H1 (cell line): ENCODE data around the gene FLRT2. TPM values are rescaled to one million over a fixed set of nuclear protein-coding genes. Genes with fewer than 3 reads are reported as not detected.

ENCODE experiments used
- CTCF ChIA-PET: fragments of 300-600 bp; sonication (Branson Sonifier 250); formaldehyde crosslinking; loops from one replicate; lab custom pipeline; 2021; ENCODE audit not compliant: partially characterized antibody; lab: Charles Lee
- POLR2A ChIA-PET: fragments of 300-600 bp; sonication (Branson Sonifier 250); formaldehyde crosslinking; loops from one replicate; lab custom pipeline; 2021; ENCODE audit warnings: inconsistent platforms; ENCODE audit not compliant: partially characterized antibody; lab: Charles Lee
- DNase-seq, 2 experiments: peaks; one replicate each; pipeline versions ENCODE4 v3.0.0 to v3.0.0-alpha.2; 2010 to 2022; ENCODE audit warnings: low spot score in 2 of 2, low read depth in 1 of 2, mixed read lengths in 1 of 2
- FAIRE-seq: peaks from 2 replicates; lab custom pipeline; 2011; peaks lifted over from hg19 to GRCh38; lab: Jason Lieb, UNC
- H2AFZ ChIP-seq: 2 replicates; pipeline ENCODE4 v1.8.1; 2012; ENCODE audit warnings: low read length, inconsistent platforms
- H2AK5ac ChIP-seq: 2 replicates; pipeline ENCODE4 v1.6.1; 2013; ENCODE audit warnings: low read depth, low read length
- H2BK120ac ChIP-seq: replicated peaks from 2 replicates; pipeline ENCODE3; 2013; ENCODE audit warnings: low read depth, low read length, inconsistent platforms
- H2BK12ac ChIP-seq: 2 replicates; pipeline ENCODE4 v1.6.1; 2013; ENCODE audit warnings: low read depth, low read length
- H2BK15ac ChIP-seq: 2 replicates; pipeline ENCODE4 v1.6.1; 2013; ENCODE audit warnings: low read length
- H2BK20ac ChIP-seq: 2 replicates; pipeline ENCODE4 v1.6.1; 2013; ENCODE audit warnings: low read length
- H2BK5ac ChIP-seq: 2 replicates; pipeline ENCODE4 v1.6.1; 2013; ENCODE audit warnings: low read depth, low read length
- H3K14ac ChIP-seq: 2 replicates; pipeline ENCODE4 v1.6.1; 2013; ENCODE audit warnings: inconsistent platforms; ENCODE audit not compliant: insufficient read length
- H3K18ac ChIP-seq: 2 replicates; pipeline ENCODE4 v1.6.1; 2013; ENCODE audit warnings: low read length; ENCODE audit errors: extremely low read depth
- H3K23ac ChIP-seq: 2 replicates; pipeline ENCODE4 v1.6.1; 2013; ENCODE audit warnings: inconsistent platforms; ENCODE audit not compliant: insufficient read length
- H3K23me2 ChIP-seq: 2 replicates; pipeline ENCODE4 v1.6.1; 2013; ENCODE audit warnings: low read depth, low read length
- H3K27ac ChIP-seq: 2 replicates; pipeline ENCODE4 v1.6.1; 2011; ENCODE audit warnings: low read depth, low read length, inconsistent platforms
- H3K27me3 ChIP-seq, 4 experiments: replicated peaks in 1 of 4; 1 replicate in 1 of 4; 2 replicates in 3 of 4; pipeline versions ENCODE4 v1.6.1 to v1.8.1; 2011 to 2013; ENCODE audit warnings: low read length in 3 of 4, mild to moderate bottlenecking in 3 of 4, inconsistent platforms in 2 of 4, mixed read lengths in 2 of 4, moderate library complexity in 1 of 4; ENCODE audit not compliant: control insufficient read depth in 3 of 4, insufficient read depth in 3 of 4; ENCODE audit errors: extremely low read depth in 1 of 4
- H3K36me3 ChIP-seq, 4 experiments: 2 replicates each; pipeline versions ENCODE4 v1.6.1 to v1.8.1; 2011 to 2013; ENCODE audit warnings: mild to moderate bottlenecking in 4 of 4, low read length in 3 of 4, moderate library complexity in 2 of 4, control low read depth in 1 of 4, inconsistent platforms in 1 of 4; ENCODE audit not compliant: insufficient read depth in 4 of 4, control insufficient read depth in 2 of 4
- H3K4ac ChIP-seq: replicated peaks from 2 replicates; pipeline ENCODE3; 2013; ENCODE audit warnings: low read length, low read depth, mixed read lengths, inconsistent platforms; ENCODE audit not compliant: insufficient read length
- H3K4me1 ChIP-seq, 4 experiments: replicated peaks in 1 of 4; 1 replicate in 1 of 4; 2 replicates in 3 of 4; pipeline versions ENCODE4 v1.6.1 to v1.8.1; 2011 to 2013; ENCODE audit warnings: low read length in 3 of 4, inconsistent platforms in 2 of 4, mixed read lengths in 1 of 4; ENCODE audit not compliant: insufficient read depth in 4 of 4, control insufficient read depth in 3 of 4
- H3K4me2 ChIP-seq, 2 experiments: 2 replicates each; pipeline versions ENCODE4 v1.6.1 to v1.8.1; 2011 to 2013; ENCODE audit warnings: low read depth in 2 of 2, low read length in 2 of 2, control low read depth in 1 of 2, inconsistent platforms in 1 of 2, mild to moderate bottlenecking in 1 of 2; ENCODE audit not compliant: insufficient read depth in 1 of 2
- H3K4me3 ChIP-seq, 4 experiments: fragments of 200-600, 300-600 bp in 1 of 4; sonication (generic), shearing (Covaris generic), sonication (Bioruptor Twin) in 1 of 4; 2 replicates each; pipeline versions ENCODE4 v1.5.1 to v1.8.1; 2011 to 2016; ENCODE audit warnings: low read length in 4 of 4, low read depth in 3 of 4, control low read depth in 2 of 4, inconsistent platforms in 2 of 4, mild to moderate bottlenecking in 2 of 4, mixed read lengths in 1 of 4, moderate library complexity in 1 of 4; ENCODE audit not compliant: insufficient read depth in 2 of 4; ENCODE audit errors: extremely low read depth in 1 of 4
- H3K56ac ChIP-seq: replicated peaks from 2 replicates; pipeline ENCODE3; 2013; ENCODE audit warnings: low read depth, mild to moderate bottlenecking, mixed read lengths, low read length, inconsistent platforms; ENCODE audit not compliant: insufficient read length
- H3K79me1 ChIP-seq: 2 replicates; pipeline ENCODE4 v1.6.1; 2013; ENCODE audit warnings: low read depth, low read length, control low read depth
- H3K79me2 ChIP-seq, 2 experiments: 2 replicates each; pipeline versions ENCODE4 v1.6.1 to v1.8.1; 2012 to 2013; ENCODE audit warnings: low read length in 2 of 2, mild to moderate bottlenecking in 2 of 2, inconsistent platforms in 1 of 2; ENCODE audit not compliant: insufficient read depth in 2 of 2, control insufficient read depth in 1 of 2
- H3K9ac ChIP-seq, 4 experiments: replicated peaks in 1 of 4; 1 replicate in 1 of 4; 2 replicates in 3 of 4; pipeline versions ENCODE4 v1.6.1 to v1.8.1; 2011 to 2013; ENCODE audit warnings: low read depth in 3 of 4, low read length in 3 of 4, control low read depth in 2 of 4, mild to moderate bottlenecking in 2 of 4, moderate library complexity in 2 of 4, inconsistent platforms in 1 of 4; ENCODE audit errors: extremely low read depth in 1 of 4
- H3K9me3 ChIP-seq, 2 experiments: 2 replicates each; pipeline versions ENCODE4 v1.6.1 to v1.8.1; 2012 to 2013; ENCODE audit warnings: mild to moderate bottlenecking in 2 of 2, moderate library complexity in 2 of 2, control low read depth in 1 of 2, inconsistent platforms in 1 of 2, low read depth in 1 of 2, low read length in 1 of 2, mixed read lengths in 1 of 2; ENCODE audit not compliant: insufficient read depth in 2 of 2
- H4K20me1 ChIP-seq, 2 experiments: replicated peaks in 1 of 2; 2 replicates each; pipeline versions ENCODE3 to v1.8.1; 2011 to 2013; ENCODE audit warnings: inconsistent platforms in 2 of 2, low read length in 2 of 2, mild to moderate bottlenecking in 1 of 2; ENCODE audit not compliant: insufficient read depth in 2 of 2, control insufficient read depth in 1 of 2
- H4K5ac ChIP-seq: 2 replicates; pipeline ENCODE4 v1.6.1; 2013; ENCODE audit warnings: low read length, low read depth, mixed read lengths, inconsistent platforms; ENCODE audit not compliant: insufficient read length
- H4K8ac ChIP-seq: 2 replicates; pipeline ENCODE4 v1.8.0; 2013; ENCODE audit warnings: mild to moderate bottlenecking, moderate library complexity, low read length, inconsistent platforms; ENCODE audit not compliant: insufficient read depth; ENCODE audit errors: extremely low read depth
- H4K91ac ChIP-seq: replicated peaks from 2 replicates; pipeline ENCODE3; 2013; ENCODE audit warnings: low read length, mixed read lengths, inconsistent platforms; ENCODE audit not compliant: insufficient read length
- CBX5 ChIP-seq: fragments of 300-800, 300-1000 bp; sonication (generic); IDR thresholded peaks from 2 replicates; pipeline ENCODE4 v1.7.1; 2016; ENCODE audit warnings: antibody characterized with exemption, low read length, low read depth
- CHD1 ChIP-seq: IDR thresholded peaks from 2 replicates; pipeline ENCODE4 v1.6.1; 2012; ENCODE audit warnings: low read depth, low read length, improper control_type of control experiment
- KDM1A ChIP-seq: fragments of 200-600, 300-600 bp; sonication (generic); IDR thresholded peaks from 2 replicates; pipeline ENCODE4 v1.7.1; 2016; ENCODE audit warnings: mild to moderate bottlenecking, low read length, borderline replicate concordance
- MAFK ChIP-seq: IDR thresholded peaks from 2 replicates; pipeline ENCODE4 v1.6.1; 2012; ENCODE audit warnings: low read depth, mild to moderate bottlenecking, improper control_type of control experiment, low read length
- NANOG ChIP-seq: IDR thresholded peaks from 2 replicates; pipeline ENCODE4 v1.6.1; 2011; ENCODE audit warnings: low read length, low read depth, mild to moderate bottlenecking, inconsistent platforms; ENCODE audit not compliant: insufficient read depth, poor library complexity, severe bottlenecking
- NRF1 ChIP-seq: IDR thresholded peaks from 2 replicates; pipeline ENCODE4 v1.6.1; 2011; ENCODE audit warnings: mild to moderate bottlenecking, low read depth, low read length, improper control_type of control experiment
- POLR2AphosphoS5 ChIP-seq: IDR thresholded peaks from 2 replicates; pipeline ENCODE4 v1.6.1; 2011; ENCODE audit warnings: low read depth, low read length
- RFX5 ChIP-seq: IDR thresholded peaks from 2 replicates; pipeline ENCODE4 v1.6.1; 2011; ENCODE audit warnings: low read depth, low read length, improper control_type of control experiment, borderline replicate concordance
- RNF2 ChIP-seq: fragments of 200-900, 300-1000 bp; sonication (generic); IDR thresholded peaks from 2 replicates; pipeline ENCODE4 v1.7.1; 2016; ENCODE audit warnings: borderline replicate concordance, low read depth, mild to moderate bottlenecking, antibody characterized with exemption, low read length; ENCODE audit not compliant: poor library complexity, severe bottlenecking; ENCODE audit errors: missing control alignments
- SIN3A ChIP-seq, 2 experiments: IDR thresholded peaks in 1 of 2; conservative IDR thresholded peaks in 1 of 2; 2 replicates each; pipeline ENCODE4 v1.6.1; 2011 to 2012; ENCODE audit warnings: low read length in 2 of 2, improper control_type of control experiment in 1 of 2, low read depth in 1 of 2, mild to moderate bottlenecking in 1 of 2
- SP1 ChIP-seq: IDR thresholded peaks from 2 replicates; pipeline ENCODE4 v1.6.1; 2011; ENCODE audit warnings: low read depth, low read length
- TCF12 ChIP-seq: IDR thresholded peaks from 2 replicates; pipeline ENCODE4 v1.6.1; 2011; ENCODE audit warnings: low read depth, mild to moderate bottlenecking, low read length
- TEAD4 ChIP-seq: IDR thresholded peaks from 2 replicates; pipeline ENCODE4 v1.6.1; 2012; ENCODE audit warnings: low read depth, low read length, inconsistent platforms, mixed read lengths
- polyA plus RNA-seq, 7 experiments: library from polyadenylated mRNA; depleted of rRNA in 3 of 7; stranded (reverse) in 5 of 7; unstranded in 2 of 7; fragments of >200 nt in 5 of 7; fragments of 200-250 nt in 2 of 7; gene quantifications; 1 replicate in 5 of 7; 2 replicates in 1 of 7; 4 replicates in 1 of 7; pipeline versions ENCODE4 v1.2.1 to v1.2.3, GENCODE V29; 2011 to 2013; ENCODE audit warnings: missing spikeins in 2 of 7, mixed read lengths in 2 of 7
- total RNA-seq: library from RNA; stranded (reverse); fragmentation: NEBNext Ultra II Directional; extraction: Animal tissue kit (Norgen Biotek cat#: 25700); gene quantifications from 2 replicates; pipeline ENCODE4 v1.2.1, GENCODE V29; 2021
- TF ChIP-seq, protein P1 (sequence below): IDR thresholded peaks from 2 replicates; pipeline ENCODE4 v1.6.1; 2011; ENCODE audit warnings: low read depth, mild to moderate bottlenecking, low read length; ENCODE audit not compliant: insufficient read depth

FLRT2 gene
- total and polyA plus RNA-seq, 2 of the 8 experiments (the other 6 are each of a cell fraction or from before 2014, with no cell fraction given): 2.4 to 6.9 TPM

DNA sequence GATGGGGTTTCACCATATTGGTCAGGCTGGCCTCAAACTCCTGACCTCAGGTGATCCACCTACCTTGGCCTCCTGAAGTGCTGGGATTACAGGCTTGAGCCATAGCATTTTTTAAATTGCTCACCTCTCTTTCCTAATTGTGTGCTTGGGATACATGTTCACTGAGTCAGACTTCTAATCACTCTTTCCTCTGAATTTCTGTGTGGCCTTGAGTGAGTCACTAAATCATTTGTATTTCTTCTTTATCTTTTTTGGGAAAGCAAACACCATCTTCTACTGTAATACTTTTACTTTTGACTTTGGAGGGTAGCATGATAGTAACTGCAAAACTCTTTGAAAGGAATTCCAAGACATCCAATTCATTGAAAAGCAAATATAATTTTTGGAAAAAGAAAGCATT, 60.8 kb downstream of the FLRT2 start:
- no peaks in the 10 kb centered on the region for H4K20me1 ChIP-seq
- no peak overlapping the region for H3K18ac ChIP-seq
- no peaks in the 10 kb centered on the region for H3K23me2 ChIP-seq
- H3K56ac ChIP-seq: no peak overlapping the region
- no peaks in the 10 kb centered on the region for H3K4me1 ChIP-seq
- no peak overlapping the region for H2BK12ac ChIP-seq
- no peak overlapping the region for H3K27ac ChIP-seq
- H2BK120ac ChIP-seq: no peak overlapping the region
- ChIA-PET POLR2A (no interaction called here), CTCF (no interaction called here)
- H3K14ac ChIP-seq: no peak overlapping the region
- FAIRE-seq (no peak), DNase-seq (no peak)
- H3K4me2 ChIP-seq: no peak overlapping the region
- H2BK20ac ChIP-seq: no peak overlapping the region
- no peaks in the 10 kb centered on the region for H3K27me3 ChIP-seq
- H3K23ac ChIP-seq: no peak overlapping the region
- no peak overlapping the region for H3K4me3 ChIP-seq
- H3K9ac ChIP-seq: no peak overlapping the region
- no peak overlapping the region for H2AFZ ChIP-seq
- H2BK5ac ChIP-seq: no peak overlapping the region
- no peaks in the 10 kb centered on the region for H3K79me2 ChIP-seq
- H3K4ac ChIP-seq: no peak overlapping the region
- H3K9me3 ChIP-seq: no peaks in the 10 kb centered on the region
- H4K8ac ChIP-seq: no peak overlapping the region
- H3K36me3 ChIP-seq: no peaks in the 10 kb centered on the region
- no peak overlapping the region for H2AK5ac ChIP-seq
- H4K91ac ChIP-seq: no peak overlapping the region
- H3K79me1 ChIP-seq: no peaks in the 10 kb centered on the region
- H4K5ac ChIP-seq: no peak overlapping the region
- no peak overlapping the region for H2BK15ac ChIP-seq
- TF ChIP-seq, protein P1, sequence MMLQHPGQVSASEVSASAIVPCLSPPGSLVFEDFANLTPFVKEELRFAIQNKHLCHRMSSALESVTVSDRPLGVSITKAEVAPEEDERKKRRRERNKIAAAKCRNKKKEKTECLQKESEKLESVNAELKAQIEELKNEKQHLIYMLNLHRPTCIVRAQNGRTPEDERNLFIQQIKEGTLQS: no peak
- TF ChIP-seq KDM1A: no peak
- TF ChIP-seq SP1: no peak
- no peak for TF ChIP-seq RFX5
- no peak for TF ChIP-seq TEAD4
- TF ChIP-seq MAFK: no peak
- no peak for TF ChIP-seq NRF1
- TF ChIP-seq POLR2AphosphoS5: no peak
- TF ChIP-seq CBX5: no peak
- TF ChIP-seq RNF2: no peak
- no peak for TF ChIP-seq CHD1
- no peak for TF ChIP-seq SIN3A (conservative IDR thresholded peaks at IDR 0.05 in 1 of 2, IDR thresholded peaks at IDR 0.05 in 1 of 2; ENCODE audit: low read depth in 1 of 2, low read length in 2 of 2)
- no peak for TF ChIP-seq NANOG
- TF ChIP-seq TCF12: no peak
